GM18526 (cell line): ENCODE data around the gene SMPD1.

ENCODE experiments used
- POLR2A ChIP-seq: IDR thresholded peaks from 3 replicates; pipeline ENCODE4 v1.6.1; 2011; ENCODE audit not compliant: insufficient read length; ENCODE audit errors: extremely low read depth

SMPD1 gene

GRCh38 chr11:6389905-6390717 is at the start of gene SMPD1:
SMPD1 (plus strand) TSS chr11:6390474; CDS start chr11:6390599, 125 bp downstream.
- peak; percentile 70 for TF ChIP-seq POLR2A

- TF ChIP-seq POLR2A, result no peak
Observed at GRCh38 chr11:6345366-6345765, 44.9 kb upstream of the SMPD1 start.

DNA sequence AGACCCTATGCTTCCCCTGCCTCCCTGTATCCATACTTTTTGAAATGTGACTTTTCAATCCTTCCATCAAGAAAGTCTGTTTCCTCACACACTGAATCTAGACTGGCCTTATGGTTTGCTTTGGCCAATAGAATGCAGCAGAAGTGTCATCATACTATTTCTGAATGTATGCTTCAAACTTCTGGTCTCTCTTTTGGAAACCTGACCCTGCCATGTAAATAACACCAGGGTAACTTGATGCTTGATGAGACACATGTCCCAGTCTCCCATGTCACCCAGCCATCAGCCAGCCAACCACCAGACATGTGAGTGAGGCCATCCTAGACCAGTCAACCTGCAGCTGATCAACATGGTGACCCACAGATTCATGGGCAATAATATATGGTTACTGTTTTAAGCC is 40.2 kb upstream of the SMPD1 start:
- no peak for TF ChIP-seq POLR2A

GRCh38 chr11:6350486-6350885 is 39.8 kb upstream of the SMPD1 start:
- TF ChIP-seq POLR2A, result no peak

DNA sequence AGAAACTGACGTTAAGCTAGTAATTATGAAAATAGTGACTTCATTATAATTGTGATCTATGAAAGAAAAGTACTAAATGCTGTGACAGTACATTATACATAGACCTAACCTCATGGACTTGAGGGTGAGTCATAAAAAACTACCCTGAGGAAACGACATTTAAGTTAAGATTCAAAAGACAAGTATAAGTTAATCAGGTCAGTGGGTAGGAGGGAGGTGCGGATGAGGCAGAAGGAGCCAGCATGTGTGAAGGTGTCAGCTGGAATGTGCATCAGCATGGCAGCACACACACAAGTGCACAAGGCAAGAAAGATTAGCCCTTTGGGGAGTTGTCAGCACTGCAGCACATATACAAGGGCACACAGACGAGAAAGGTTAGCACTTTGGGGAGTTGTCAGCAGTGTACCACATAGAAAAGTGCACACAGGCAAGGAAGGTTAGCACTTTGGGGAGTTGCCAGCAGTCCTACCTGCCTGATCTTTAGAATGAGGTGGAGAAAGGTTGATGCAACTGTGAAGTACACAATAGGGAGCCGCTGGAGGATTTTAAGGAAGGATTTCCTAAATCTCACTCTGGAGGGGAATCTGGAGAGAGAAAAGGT is 38.4 kb upstream of the SMPD1 start:
- no peak for TF ChIP-seq POLR2A

GRCh38 chr11:6353367-6353987 is 36.8 kb upstream of the SMPD1 start:
- TF ChIP-seq POLR2A, result no peak

- TF ChIP-seq POLR2A, result no peak
Observed at GRCh38 chr11:6354651-6355485, 35.4 kb upstream of the SMPD1 start.

- TF ChIP-seq POLR2A, result no peak
Observed at GRCh38 chr11:6356503-6357055, 33.7 kb upstream of the SMPD1 start.

DNA sequence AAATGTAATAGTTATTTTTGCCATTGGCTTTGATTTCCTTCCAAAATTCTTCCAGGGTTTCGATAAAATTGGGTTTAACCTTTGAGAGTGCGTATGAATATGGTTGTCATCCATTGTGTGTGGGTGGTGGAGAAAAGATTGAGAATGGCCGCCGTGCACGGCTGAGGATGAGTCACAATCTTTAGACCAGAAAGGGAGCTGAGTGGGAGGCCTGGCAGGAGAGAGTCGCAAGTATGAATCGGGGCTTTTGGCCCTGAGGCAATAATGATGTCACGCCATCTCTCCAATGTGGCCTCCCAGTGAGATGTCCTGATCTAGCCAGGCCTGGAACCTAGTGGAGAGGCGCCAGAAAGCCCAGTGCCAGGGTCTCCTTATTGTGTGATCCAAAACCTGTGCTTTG is 33.1 kb upstream of the SMPD1 start:
- no peak for TF ChIP-seq POLR2A

DNA sequence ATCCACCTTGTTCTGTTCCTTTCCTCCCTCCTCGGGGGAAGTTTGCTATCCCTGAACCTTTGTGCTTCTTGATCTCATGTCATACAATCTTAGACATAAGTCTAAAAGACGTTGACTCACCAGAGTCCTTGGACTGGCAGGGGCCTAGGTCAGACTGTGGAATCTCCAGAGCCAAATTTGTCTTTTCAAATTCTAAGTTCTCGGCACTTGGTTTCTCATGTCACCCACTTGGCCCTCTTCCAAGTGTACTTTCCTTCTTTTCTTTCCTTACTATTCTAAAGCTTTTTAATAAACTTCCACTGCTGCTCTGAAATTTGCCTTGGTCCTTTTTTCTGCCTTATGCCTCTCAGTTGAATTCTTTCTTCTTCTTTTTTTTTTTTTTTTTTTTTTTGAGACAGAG is 30.1 kb upstream of the SMPD1 start:
- no peak for TF ChIP-seq POLR2A

DNA sequence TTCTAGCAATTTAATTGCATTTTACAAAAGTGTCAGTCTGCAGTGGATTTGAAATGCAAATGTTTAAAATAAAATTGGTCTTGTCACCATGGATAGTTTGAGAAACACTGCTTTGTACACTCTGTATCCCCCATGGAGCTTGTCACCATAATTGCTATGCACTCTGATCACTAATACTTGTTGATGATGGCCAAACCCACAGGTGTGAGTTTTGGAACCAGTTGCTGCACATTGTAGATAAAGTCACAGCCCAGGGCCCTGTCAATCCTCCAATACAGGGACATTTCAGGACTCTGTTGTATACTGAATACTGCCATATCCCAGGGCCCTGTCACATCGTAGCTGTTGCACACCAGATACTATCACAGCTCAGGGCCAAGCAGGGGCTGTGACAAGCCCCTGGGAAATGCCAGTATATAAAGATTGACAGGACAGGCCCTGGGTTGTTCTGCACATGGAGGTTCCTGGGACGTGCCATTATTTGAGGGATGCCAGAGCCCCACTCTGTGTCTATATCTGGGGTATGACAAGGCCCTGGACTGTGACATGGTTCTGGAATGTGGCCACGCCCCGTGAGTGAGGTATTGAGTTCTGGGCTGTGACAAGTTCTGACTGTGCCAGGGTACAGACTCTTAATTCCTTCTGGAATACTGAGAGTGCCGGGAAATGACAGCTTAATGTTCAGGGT is 27.9 kb upstream of the SMPD1 start:
- TF ChIP-seq POLR2A, result no peak

GRCh38 chr11:6362873-6363678 is 27.2 kb upstream of the SMPD1 start:
- TF ChIP-seq POLR2A, result no peak

- TF ChIP-seq POLR2A, result no peak
Observed at GRCh38 chr11:6365659-6366058, 24.6 kb upstream of the SMPD1 start.

DNA sequence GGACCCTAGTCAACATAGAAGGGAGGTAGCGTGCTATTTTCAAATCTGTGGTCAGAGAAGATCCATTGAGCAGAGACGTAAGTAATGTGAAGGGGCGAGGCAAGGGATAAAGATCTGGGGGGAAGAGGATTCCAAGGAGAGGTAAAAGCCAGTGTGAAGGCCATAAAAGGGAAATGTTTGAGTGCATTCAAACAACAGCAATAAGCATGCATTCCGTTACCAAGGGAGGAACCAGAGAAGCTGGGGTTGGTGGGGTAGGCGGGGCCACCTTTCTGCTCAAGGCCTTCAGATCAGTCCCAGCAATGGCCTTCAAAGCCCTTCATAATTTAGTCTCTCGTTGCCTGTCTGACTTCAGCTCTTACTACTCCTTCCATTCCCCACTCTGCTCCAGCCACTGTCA is 18.4 kb upstream of the SMPD1 start:
- TF ChIP-seq POLR2A, result no peak
